ENCODE measurements around the gene TNFRSF17.
"Not testable (repeated sequence)": the region's sequence is repeated elsewhere in the genome, so short reads cannot be mapped to it uniquely, and the experiment has no call there.

Gene TNFRSF17

DNA sequence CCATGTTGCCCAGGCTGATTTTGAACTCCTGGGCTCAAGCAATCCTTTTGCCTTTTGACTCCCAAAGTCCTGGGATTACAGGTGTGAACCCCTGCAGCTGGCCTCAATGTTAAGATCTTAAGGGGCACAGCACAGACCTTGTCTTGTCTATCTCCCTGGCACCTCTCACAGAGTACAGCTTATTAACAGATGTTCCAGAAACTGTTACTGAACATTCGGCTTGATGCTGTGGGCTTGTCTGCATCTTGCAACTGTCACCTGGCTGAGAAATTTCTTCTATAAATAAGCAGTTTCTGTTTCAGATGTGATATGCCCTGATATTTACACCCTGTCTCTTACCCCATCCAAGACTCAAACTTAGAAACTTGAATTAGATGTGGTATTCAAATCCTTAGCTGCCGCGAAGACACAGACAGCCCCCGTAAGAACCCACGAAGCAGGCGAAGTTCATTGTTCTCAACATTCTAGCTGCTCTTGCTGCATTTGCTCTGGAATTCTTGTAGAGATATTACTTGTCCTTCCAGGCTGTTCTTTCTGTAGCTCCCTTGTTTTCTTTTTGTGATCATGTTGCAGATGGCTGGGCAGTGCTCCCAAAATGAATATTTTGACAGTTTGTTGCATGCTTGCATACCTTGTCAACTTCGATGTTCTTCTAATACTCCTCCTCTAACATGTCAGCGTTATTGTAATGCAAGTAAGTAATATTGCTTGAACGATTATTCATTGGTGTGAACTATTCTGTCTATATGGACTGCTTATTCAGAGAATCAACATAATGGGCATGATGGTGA lies at the start of gene TNFRSF17:
Gene TNFRSF17, plus strand, starts transcription at position 450 of the 791 bp plus-strand sequence. Its CDS starts 115 bp downstream, at position 565.
- DNase-seq (ENCODE audit: low read depth): no peak

DNA sequence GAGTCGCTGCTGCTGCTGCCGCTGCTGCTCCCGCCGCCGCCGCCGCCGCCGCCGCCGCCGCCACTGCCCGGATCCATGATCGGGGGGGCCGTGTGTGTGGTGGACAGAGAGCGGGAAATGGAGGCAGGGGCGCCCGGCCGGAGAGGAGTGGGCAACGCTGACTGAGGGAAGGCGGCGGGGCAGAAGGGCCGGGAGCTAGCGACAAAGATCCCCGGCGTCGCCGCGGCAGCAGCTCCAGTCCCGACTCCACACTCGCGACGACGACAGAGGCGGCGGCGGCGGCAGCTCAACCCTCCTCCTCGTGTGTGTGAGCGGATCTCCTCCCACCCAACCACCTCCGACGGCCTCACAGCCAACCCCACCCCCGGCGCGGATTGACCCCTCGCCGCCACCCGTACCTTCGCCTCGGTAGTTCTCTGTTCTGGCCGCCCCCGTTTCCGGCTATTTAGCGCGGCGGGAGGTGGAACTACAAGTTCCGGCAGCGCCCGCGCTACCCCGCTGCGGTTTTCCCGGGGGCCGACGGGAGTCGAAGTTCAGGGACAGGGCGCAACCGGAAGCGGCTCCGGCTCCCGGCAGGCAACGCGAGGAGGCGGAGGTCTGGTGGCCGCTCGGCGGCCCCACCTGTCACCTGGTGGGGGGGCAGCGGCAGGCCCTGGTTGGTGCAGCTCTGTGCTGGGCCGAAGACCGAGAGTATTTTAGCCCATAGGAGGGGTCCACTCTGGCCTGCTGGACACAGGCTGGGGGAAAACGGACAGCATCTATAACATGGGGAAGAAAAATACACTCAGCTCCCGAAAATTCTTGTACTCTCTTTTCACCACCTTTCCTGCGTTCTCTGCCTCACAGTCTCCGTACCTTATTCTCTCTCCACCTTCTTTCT lies 49.1 kb upstream of the TNFRSF17 start, which contains the start of gene GSPT1:
Gene GSPT1, minus strand, starts transcription at position 313 of the 880 bp plus-strand sequence. Its CDS starts 236 bp downstream, at position 77.
- DNase-seq (ENCODE audit: low read depth): peak; percentile 99

DNA sequence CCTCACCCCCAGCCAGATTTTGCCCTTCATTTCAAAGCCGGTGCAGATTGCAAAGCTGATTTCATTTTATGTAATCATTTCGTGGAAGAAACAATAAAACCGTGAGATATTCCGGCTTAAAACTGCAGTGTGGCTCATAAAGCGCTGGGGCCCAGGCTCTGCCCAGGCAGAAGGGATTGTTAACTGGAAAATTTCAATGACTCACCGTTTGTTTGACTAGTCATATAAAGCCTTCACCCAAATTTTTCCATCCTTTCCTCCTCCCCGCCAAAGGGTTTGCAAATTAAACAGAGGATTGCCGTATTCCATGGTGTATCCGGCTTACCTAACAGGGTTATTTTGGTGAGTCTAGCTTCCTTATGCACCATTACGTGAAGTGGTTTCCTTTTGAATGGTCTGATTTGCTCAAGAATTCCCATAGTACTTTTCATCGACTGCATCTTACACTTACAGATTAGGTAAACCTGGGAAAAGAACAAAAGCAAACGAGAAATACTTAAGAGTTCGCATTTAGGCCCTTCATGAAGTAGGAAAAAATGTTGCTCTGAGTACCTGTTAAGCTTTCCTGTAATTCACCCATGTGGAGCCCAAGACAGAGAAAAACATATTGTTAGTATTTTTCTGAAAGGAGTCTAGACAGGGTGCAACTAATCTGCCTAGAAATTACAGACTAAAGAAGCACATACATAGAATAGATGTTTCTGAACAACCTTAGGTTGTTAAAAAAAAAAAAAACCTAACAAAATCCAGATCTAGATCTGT lies 48.3 kb upstream of the TNFRSF17 start:
- no peak for DNase-seq (ENCODE audit: low read depth)

DNA sequence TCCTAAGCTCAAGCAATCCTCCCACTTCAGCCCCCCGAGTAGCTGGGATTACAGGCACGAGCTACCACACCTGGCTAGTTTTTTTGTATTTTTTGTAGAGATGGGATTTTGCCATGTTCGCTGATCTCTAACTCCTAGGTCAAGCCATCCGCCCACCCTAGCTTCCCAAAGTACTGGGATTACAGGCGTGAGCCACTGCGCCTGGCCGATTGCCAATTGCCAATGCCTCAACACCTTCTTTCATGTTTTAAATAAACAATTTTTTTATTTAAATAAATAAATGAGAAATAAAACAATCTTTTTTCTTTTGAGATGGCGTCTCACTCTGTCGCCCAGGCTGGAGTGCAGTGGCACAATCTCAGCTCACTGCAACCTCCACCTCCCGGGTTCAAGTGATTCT lies 41.0 kb upstream of the TNFRSF17 start:
- not testable (repeated sequence) for DNase-seq (ENCODE audit: low read depth)

GRCh38 chr16:11927350-11927749 lies 37.7 kb upstream of the TNFRSF17 start:
- DNase-seq (ENCODE audit: low read depth): not testable (repeated sequence)

DNA sequence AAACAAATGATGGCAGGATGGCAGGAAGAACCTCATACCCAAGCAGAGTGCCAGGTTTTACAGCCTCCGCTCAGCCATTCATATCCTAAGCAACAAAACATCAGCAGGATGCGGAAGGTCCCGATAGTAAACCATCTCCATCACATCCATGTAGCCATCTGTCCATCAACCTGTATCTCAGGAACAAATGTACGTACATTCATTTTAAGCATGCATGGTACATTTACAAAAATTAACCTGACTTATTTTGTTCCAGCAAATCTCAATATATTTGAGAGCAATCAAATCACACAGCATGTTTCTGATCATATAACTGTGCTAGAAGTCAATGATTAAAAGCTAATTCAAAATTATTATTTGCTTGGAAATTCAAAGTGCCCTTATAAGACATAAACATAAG lies 23.1 kb upstream of the TNFRSF17 start, which contains the start of gene NPIPB2:
Gene NPIPB2, minus strand, starts transcription at position 101 of the 400 bp plus-strand sequence. Its CDS starts 0 bp downstream, at position 101.
- DNase-seq (ENCODE audit: low read depth): not testable (repeated sequence)

- DNase-seq (ENCODE audit: low read depth): no peak
These were observed 18.6 kb upstream of the TNFRSF17 start for GRCh38 chr16:11946433-11946832.

DNA sequence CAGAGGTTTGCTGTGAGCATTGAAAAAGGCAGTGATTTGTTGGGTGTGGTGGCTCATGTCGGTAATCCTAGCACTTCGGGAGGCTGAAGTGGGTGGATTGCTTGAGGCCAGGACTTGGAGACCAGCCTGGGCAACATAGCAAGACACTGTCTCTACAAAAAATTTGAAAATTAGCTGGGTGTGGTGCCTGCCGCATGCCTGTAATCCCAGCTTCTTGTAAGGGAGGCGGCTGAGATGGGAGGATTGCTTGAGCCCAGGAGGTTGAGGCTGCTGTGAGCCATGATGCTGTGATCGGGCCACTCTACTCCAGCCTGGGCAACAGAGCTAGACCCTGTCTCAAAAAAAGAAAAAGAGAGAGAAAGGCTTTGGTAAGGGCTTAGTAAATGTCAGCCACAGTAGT lies 16.2 kb upstream of the TNFRSF17 start:
- DNase-seq (ENCODE audit: low read depth): no peak

GRCh38 chr16:11949527-11949926 lies 15.5 kb upstream of the TNFRSF17 start:
- no peak for DNase-seq (ENCODE audit: low read depth)

DNA sequence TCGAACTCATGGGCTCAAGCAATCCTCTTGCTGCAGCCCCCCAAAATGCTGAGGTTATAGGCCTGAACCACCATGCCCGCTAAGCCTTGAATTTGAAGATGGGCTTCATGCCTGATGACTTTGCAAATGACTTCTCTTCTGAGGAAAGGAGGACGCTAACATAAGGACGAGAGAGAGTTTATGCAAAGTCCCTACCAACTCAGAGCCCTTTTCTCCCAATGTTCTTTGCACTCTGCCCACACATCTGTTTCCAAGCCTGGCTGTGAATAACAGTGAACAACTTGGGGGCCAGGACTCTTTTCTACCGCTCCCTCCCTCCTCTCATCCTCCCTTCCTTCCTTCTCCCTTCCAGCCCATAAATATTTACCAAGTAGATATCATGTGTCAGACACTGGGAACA lies 14.6 kb upstream of the TNFRSF17 start:
- DNase-seq (ENCODE audit: low read depth): no peak

DNA sequence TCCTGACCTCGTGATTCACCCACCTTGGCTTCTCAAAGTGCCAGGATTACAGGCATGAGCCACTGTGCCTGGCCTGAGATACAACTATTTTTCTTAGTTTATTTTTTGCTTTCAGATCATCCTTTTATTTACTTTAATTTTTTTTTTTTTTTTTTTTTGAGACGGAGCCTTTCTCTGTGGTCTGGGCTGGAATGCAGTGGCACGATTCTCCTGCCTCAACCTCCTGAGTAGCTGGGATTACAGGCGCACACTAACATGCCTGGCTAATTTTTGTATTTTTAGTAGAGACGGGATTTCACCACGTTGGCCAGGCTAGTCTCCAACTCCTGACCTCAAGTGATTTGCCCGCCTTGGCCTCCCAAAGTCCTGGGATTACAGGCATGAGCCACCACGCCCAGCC lies 11.4 kb upstream of the TNFRSF17 start:
- not testable (repeated sequence) for DNase-seq (ENCODE audit: low read depth)

GRCh38 chr16:11955713-11956123 lies 9.3 kb upstream of the TNFRSF17 start:
- DNase-seq (ENCODE audit: low read depth): no peak

GRCh38 chr16:11956558-11956957 lies 8.5 kb upstream of the TNFRSF17 start:
- no peak for DNase-seq (ENCODE audit: low read depth)

GRCh38 chr16:11957591-11958395 lies 7.2 kb upstream of the TNFRSF17 start:
- DNase-seq (ENCODE audit: low read depth): no peak

- not testable (repeated sequence) for DNase-seq (ENCODE audit: low read depth)
These were observed 2.6 kb upstream of the TNFRSF17 start for GRCh38 chr16:11962457-11962856.

- DNase-seq (ENCODE audit: low read depth): not testable (repeated sequence)
These were observed 2.0 kb upstream of the TNFRSF17 start for GRCh38 chr16:11962978-11963377.

DNA sequence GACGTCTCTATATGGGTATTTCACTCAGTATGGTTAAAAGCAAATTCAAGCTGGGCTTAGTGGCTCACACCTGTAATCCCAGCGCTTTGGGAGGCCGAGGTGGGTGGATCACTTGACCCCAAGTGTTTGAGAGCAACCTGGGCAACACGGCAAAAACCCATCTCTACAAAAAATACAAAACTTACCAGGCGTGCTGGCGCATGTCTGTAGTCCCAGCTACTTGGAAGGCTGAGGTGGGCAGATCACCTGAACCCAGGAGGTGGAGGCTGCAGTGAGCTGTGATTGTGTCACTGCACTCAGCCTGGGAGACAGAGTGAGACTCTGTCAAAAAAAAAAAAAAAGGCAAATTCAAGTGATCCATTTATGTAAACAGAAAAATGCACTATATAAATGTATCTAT lies 1.3 kb upstream of the TNFRSF17 start:
- no peak for DNase-seq (ENCODE audit: low read depth)

- no peak for DNase-seq (ENCODE audit: low read depth)
These were observed 1.2 kb downstream of the TNFRSF17 start for GRCh38 chr16:11966173-11966572.

GRCh38 chr16:11967195-11967911 lies 2.3 kb downstream of the TNFRSF17 start:
- DNase-seq (ENCODE audit: low read depth): no peak

DNA sequence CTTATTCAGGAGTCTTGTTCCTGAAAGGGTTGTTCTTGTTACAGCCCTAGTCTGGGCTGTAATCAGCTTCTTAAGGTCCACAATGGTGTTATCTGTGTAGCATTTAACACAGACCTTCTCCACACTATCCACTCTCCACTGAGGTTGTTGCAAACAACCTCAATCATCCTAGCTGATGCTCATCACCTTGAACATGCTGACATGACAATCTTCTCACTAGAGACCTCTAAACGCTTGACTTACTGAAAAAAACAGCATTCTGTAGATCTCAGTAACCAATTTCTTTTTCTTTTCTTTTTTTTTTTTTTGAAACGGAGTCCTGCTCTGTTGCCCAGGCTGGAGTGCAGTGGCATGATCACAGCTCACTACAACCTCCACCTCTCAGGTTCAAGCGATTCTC lies 3.6 kb downstream of the TNFRSF17 start:
- no peak for DNase-seq (ENCODE audit: low read depth)

All from stimulated activated CD8-positive, alpha-beta memory T cell treated with anti-CD3 and anti-CD28 coated beads, Interleukin-12 subunit alpha, Interleukin-12 subunit beta, amount 100 ng/mL, for 1 hour (primary cell).